ENCODE data around the gene PRMT6. TPM values are rescaled to one million over a fixed set of nuclear protein-coding genes. Genes with fewer than 3 reads are reported as not detected.
"Not testable (repeated sequence)": the region's sequence is repeated elsewhere in the genome, so short reads cannot be mapped to it uniquely, and the experiment has no call there.

PRMT6 gene
- total RNA-seq, 2 experiments from 2014 or later: 6.1 to 7.9 TPM

DNA sequence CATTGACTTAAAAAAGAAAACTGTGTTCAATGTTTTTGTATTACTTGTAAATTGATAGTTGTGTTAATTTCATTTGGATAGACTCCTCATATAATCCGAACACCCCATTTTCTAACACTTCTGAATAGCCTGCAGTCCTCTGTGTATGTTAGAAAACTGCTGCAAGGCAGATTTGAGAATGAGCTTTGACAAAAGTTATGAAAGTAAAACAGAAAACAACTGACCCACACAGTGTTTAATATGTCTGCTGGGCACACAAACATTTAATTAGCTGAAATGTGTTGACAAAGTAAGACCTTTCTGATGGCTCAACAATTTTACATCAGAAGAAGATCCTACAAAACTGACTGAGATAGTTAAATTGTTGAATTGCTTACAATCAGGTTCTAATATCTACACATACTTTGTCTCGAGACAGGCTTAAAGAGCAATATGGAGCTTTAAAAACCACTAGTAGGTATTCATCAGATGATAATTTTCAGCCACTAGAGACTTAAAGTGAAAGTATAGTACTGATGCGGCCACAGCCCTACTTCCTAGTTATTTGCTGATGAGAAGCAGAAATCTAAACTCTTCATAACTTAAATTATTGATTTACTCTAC lies 40.0 kb upstream of the PRMT6 start:
- no peaks in the 10 kb centered on the region for H3K27me3 ChIP-seq (ENCODE audit: control insufficient read depth in 1 of 2, insufficient read depth in 2 of 2, low read length in 2 of 2)
- Mint-ChIP-seq H3K9me3 (no peaks in the 10 kb centered on the region), H3K27ac (no peak overlapping the region), H3K4me1 (ENCODE audit: low read depth) (no peaks in the 10 kb centered on the region), H3K27me3 (peaks cover 25% of the 10 kb centered on the region), H3K36me3 (ENCODE audit: low read depth) (no peaks in the 10 kb centered on the region), H3K4me3 (no peak overlapping the region)
- H3K36me3 ChIP-seq (ENCODE audit: insufficient read depth, low read length): no peaks in the 10 kb centered on the region
- no peaks in the 10 kb centered on the region for H3K4me1 ChIP-seq (ENCODE audit: insufficient read depth, low read length)
- intact Hi-C loops (cut with DNase I, micrococcal nuclease): no loop called here
- DNase-seq (no peak), ATAC-seq (ENCODE audit: poor library complexity) (no peak)
- no peaks in the 10 kb centered on the region for H3K9me3 ChIP-seq (ENCODE audit: control insufficient read depth in 1 of 2, insufficient read depth in 1 of 2, low read length in 2 of 2)
- CTCF ChIA-PET: interaction anchor here (0.6 kb wide), 1 partner anchor 126 kb away, joined by 4 read pairs; no protein-coding TSS in a partner anchor
- POLR2A ChIA-PET: no interaction called here
- TF ChIP-seq, protein P1, sequence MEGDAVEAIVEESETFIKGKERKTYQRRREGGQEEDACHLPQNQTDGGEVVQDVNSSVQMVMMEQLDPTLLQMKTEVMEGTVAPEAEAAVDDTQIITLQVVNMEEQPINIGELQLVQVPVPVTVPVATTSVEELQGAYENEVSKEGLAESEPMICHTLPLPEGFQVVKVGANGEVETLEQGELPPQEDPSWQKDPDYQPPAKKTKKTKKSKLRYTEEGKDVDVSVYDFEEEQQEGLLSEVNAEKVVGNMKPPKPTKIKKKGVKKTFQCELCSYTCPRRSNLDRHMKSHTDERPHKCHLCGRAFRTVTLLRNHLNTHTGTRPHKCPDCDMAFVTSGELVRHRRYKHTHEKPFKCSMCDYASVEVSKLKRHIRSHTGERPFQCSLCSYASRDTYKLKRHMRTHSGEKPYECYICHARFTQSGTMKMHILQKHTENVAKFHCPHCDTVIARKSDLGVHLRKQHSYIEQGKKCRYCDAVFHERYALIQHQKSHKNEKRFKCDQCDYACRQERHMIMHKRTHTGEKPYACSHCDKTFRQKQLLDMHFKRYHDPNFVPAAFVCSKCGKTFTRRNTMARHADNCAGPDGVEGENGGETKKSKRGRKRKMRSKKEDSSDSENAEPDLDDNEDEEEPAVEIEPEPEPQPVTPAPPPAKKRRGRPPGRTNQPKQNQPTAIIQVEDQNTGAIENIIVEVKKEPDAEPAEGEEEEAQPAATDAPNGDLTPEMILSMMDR (IDR thresholded peaks at IDR 0.05): no peak
- no peak overlapping the region for H3K27ac ChIP-seq (ENCODE audit: low read depth in 1 of 2, low read length in 2 of 2)
- H3K4me3 ChIP-seq (ENCODE audit: low read length): no peak overlapping the region

DNA sequence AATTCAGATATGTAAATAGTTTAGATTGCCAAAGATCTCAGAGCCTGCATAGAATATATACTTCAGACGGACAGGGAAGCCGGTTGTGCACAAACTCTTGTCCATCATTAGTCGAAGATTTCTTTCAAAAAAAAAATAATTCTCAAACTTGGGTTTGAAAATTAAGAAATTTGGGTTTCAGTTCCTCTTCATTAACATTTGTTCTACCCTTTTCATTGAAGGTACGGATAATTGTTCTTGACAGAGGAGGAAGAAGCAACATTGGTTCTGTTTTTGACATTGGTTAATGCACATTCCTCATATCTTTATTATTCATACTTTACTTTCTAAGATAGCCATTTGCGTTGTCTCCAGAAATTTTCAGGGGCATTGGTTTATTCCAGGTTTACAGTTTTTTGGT lies 38.0 kb upstream of the PRMT6 start:
- POLR2A ChIA-PET: no interaction called here
- no peaks in the 10 kb centered on the region for H3K4me1 ChIP-seq (ENCODE audit: insufficient read depth, low read length)
- Mint-ChIP-seq H3K9me3 (no peaks in the 10 kb centered on the region), H3K4me3 (no peak overlapping the region), H3K36me3 (ENCODE audit: low read depth) (no peaks in the 10 kb centered on the region), H3K27ac (no peak overlapping the region), H3K4me1 (ENCODE audit: low read depth) (no peaks in the 10 kb centered on the region), H3K27me3 (peaks cover 21% of the 10 kb centered on the region)
- intact Hi-C loops (cut with DNase I, micrococcal nuclease): no loop called here
- H3K9me3 ChIP-seq (ENCODE audit: control insufficient read depth in 1 of 2, insufficient read depth in 1 of 2, low read length in 2 of 2): peaks cover 0 to 4% of the 10 kb centered on the region in 2 experiments
- H3K27me3 ChIP-seq (ENCODE audit: control insufficient read depth in 1 of 2, insufficient read depth in 2 of 2, low read length in 2 of 2): no peaks in the 10 kb centered on the region
- H3K4me3 ChIP-seq (ENCODE audit: low read length): no peak overlapping the region
- no peak for DNase-seq
- no peak overlapping the region for H3K27ac ChIP-seq (ENCODE audit: low read depth in 1 of 2, low read length in 2 of 2)
- CTCF ChIA-PET: no interaction called here
- TF ChIP-seq, protein P1 (IDR thresholded peaks at IDR 0.05): no peak
- no peaks in the 10 kb centered on the region for H3K36me3 ChIP-seq (ENCODE audit: insufficient read depth, low read length)
- no peak for ATAC-seq (ENCODE audit: poor library complexity)

DNA sequence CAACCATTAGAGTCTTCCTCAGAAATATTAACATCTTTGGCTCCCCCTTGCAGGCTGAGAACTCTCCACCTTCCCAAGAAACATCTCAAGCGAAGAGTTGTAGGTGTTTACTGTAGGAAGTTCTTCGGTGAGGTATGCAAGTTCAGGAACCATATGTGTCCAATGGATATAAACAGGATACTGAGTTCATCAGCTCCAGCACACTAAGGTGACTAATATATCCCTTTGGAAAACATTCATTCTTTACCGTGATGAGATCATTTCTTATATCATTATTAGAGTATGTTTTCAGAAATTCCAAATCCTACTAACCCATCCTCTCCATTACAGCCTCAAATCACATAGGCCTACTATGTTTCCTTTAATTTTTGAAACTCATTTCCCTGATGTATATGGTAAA lies 37.3 kb upstream of the PRMT6 start:
- H3K9me3 Mint-ChIP-seq: no peaks in the 10 kb centered on the region
- Histone ChIP-seq H3K4me3 (ENCODE audit: low read length) (no peak overlapping the region), H3K36me3 (ENCODE audit: insufficient read depth, low read length) (no peaks in the 10 kb centered on the region), H3K4me1 (ENCODE audit: insufficient read depth, low read length) (no peaks in the 10 kb centered on the region), H3K9me3 (ENCODE audit: control insufficient read depth in 1 of 2, insufficient read depth in 1 of 2, low read length in 2 of 2) (peaks cover 0 to 4% of the 10 kb centered on the region in 2 experiments), H3K27ac (ENCODE audit: low read depth in 1 of 2, low read length in 2 of 2) (no peak overlapping the region), H3K27me3 (ENCODE audit: control insufficient read depth in 1 of 2, insufficient read depth in 2 of 2, low read length in 2 of 2) (no peaks in the 10 kb centered on the region)
- intact Hi-C loops (cut with DNase I, micrococcal nuclease): no loop called here
- H3K27ac Mint-ChIP-seq: no peak overlapping the region
- no peaks in the 10 kb centered on the region for H3K4me1 Mint-ChIP-seq (ENCODE audit: low read depth)
- DNase-seq (no peak), ATAC-seq (ENCODE audit: poor library complexity) (no peak)
- H3K4me3 Mint-ChIP-seq: no peak overlapping the region
- CTCF ChIA-PET: no interaction called here
- POLR2A ChIA-PET: no interaction called here
- H3K27me3 Mint-ChIP-seq: peaks cover 21% of the 10 kb centered on the region
- H3K36me3 Mint-ChIP-seq (ENCODE audit: low read depth): no peaks in the 10 kb centered on the region
- TF ChIP-seq, protein P1 (IDR thresholded peaks at IDR 0.05): no peak

DNA sequence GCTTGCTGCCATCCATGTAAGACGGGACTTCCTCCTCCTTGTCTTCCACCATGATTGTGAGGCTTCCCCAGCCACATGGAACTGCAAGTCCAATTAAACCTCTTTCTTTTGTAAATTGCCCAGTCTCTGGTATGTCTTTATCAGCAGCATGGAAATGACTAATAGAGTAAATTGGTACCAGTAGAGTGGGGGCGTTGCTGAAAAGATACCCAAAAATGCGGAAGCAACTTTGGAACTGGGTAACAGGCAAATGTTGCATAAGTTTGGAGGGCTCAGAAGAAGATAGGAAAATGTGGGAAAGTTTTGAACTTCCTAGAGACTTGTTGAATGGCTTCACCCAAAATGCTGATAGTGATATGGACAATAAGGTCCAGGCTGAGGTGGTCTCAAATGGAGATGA lies 17.6 kb upstream of the PRMT6 start:
- not testable (repeated sequence) for ATAC-seq (ENCODE audit: poor library complexity)

DNA sequence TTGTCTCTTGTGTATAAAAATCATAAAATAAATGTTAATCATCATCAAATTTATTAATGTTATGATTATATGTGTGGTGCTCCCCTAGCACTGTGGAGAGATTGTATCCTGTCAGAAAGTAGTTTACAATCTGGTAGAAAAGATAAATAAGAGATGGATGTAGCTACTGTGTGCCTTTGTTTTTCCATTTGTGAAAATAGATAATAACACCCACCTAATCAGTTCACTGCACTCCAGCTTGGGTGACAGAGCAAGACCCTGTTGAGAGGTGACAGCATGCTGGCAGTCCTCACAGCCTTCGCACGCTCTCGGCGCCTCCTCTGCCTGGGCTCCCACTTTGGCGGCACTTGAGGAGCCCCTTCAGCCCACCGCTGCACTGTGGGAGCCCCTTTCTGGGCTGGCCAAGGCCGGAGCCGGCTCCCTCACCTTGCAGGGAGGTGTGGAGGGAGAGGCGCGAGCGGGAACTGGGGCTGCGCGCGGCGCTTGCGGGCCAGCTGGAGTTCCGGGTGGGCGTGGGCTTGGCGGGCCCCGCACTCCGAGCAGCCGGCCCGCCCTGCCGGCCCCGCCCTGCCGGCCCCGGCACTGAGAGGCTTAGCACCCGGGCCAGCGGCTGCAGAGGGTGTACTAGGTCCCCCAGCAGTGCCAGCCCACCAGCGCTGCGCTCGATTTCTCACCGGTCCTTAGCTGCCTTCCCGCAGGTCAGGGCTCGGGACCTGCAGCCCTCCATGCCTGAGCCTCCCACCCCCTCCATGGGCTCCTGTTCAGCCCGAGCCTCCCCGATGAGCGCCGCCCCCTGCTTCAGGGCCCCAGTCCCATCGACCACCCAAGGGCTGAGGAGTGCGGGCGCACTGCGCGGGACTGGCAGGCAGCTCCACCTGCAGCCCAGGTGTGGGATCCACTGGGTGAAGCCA lies 11.9 kb upstream of the PRMT6 start:
- H3K27me3 ChIP-seq (ENCODE audit: control insufficient read depth in 1 of 2, insufficient read depth in 2 of 2, low read length in 2 of 2); H3K4me3 ChIP-seq (ENCODE audit: low read length); H3K9me3 ChIP-seq (ENCODE audit: control insufficient read depth in 1 of 2, insufficient read depth in 1 of 2, low read length in 2 of 2); H3K4me3 Mint-ChIP-seq; H3K4me1 ChIP-seq (ENCODE audit: insufficient read depth, low read length); H3K27ac Mint-ChIP-seq; H3K36me3 ChIP-seq (ENCODE audit: insufficient read depth, low read length); DNase-seq; H3K36me3 Mint-ChIP-seq (ENCODE audit: low read depth); ATAC-seq (ENCODE audit: poor library complexity); CTCF ChIA-PET; H3K27ac ChIP-seq (ENCODE audit: low read depth in 1 of 2, low read length in 2 of 2); H3K4me1 Mint-ChIP-seq (ENCODE audit: low read depth); H3K9me3 Mint-ChIP-seq; intact Hi-C loops (cut with DNase I, micrococcal nuclease); POLR2A ChIA-PET: not testable (repeated sequence)
- peaks cover 36% of the 10 kb centered on the region for H3K27me3 Mint-ChIP-seq

More for the DNA sequence above, 17.6 kb upstream of the PRMT6 start:
- POLR2A ChIA-PET; DNase-seq; H3K4me3 ChIP-seq (ENCODE audit: low read length); H3K4me3 Mint-ChIP-seq; H3K4me1 Mint-ChIP-seq (ENCODE audit: low read depth); CTCF ChIA-PET; H3K27ac Mint-ChIP-seq; H3K4me1 ChIP-seq (ENCODE audit: insufficient read depth, low read length); H3K36me3 ChIP-seq (ENCODE audit: insufficient read depth, low read length); H3K27ac ChIP-seq (ENCODE audit: low read depth in 1 of 2, low read length in 2 of 2); H3K27me3 ChIP-seq (ENCODE audit: control insufficient read depth in 1 of 2, insufficient read depth in 2 of 2, low read length in 2 of 2); H3K36me3 Mint-ChIP-seq (ENCODE audit: low read depth); H3K9me3 Mint-ChIP-seq; H3K9me3 ChIP-seq (ENCODE audit: control insufficient read depth in 1 of 2, insufficient read depth in 1 of 2, low read length in 2 of 2); intact Hi-C loops (cut with DNase I, micrococcal nuclease): not testable (repeated sequence)
- peaks cover 25% of the 10 kb centered on the region for H3K27me3 Mint-ChIP-seq
